ENCODE results near the gene UGT1A3.

UGT1A3 gene

GRCh38 chr2:233798335-233799086 lies 69.7 kb downstream of the UGT1A3 start:
- H3K27ac ChIP-seq (ENCODE audit: low read depth, low read length), result no peak overlapping the region
- no peaks in the 10 kb centered on the region for H3K9me3 ChIP-seq (ENCODE audit: control insufficient read depth, insufficient read depth, low read depth, low read length)
- H3K4me3 ChIP-seq (ENCODE audit: low read depth, low read length), result no peak overlapping the region
- no peak overlapping the region for H3K9ac ChIP-seq (ENCODE audit: low read length)
- H3K4me1 ChIP-seq (ENCODE audit: control insufficient read depth, insufficient read depth, low read length), result no peaks in the 10 kb centered on the region
- H3K27me3 ChIP-seq (ENCODE audit: control insufficient read depth, insufficient read depth, low read length), result 0 out of 2 replicates have a peak, but pooled peaks cover 2% of the 10 kb centered on the region
- no peaks in the 10 kb centered on the region for H3K36me3 ChIP-seq (ENCODE audit: control insufficient read depth, insufficient read depth, low read length)

GRCh38 chr2:233799087-233799665 lies 70.3 kb downstream of the UGT1A3 start:
- Histone ChIP-seq H3K9me3 (ENCODE audit: control insufficient read depth, insufficient read depth, low read depth, low read length) (no peaks in the 10 kb centered on the region), H3K27me3 (ENCODE audit: control insufficient read depth, insufficient read depth, low read length) (0 out of 2 replicates have a peak, but pooled peaks cover 2% of the 10 kb centered on the region), H3K27ac (ENCODE audit: low read depth, low read length) (no peak overlapping the region), H3K9ac (ENCODE audit: low read length) (no peak overlapping the region), H3K4me1 (ENCODE audit: control insufficient read depth, insufficient read depth, low read length) (no peaks in the 10 kb centered on the region), H3K4me3 (ENCODE audit: low read depth, low read length) (no peak overlapping the region), H3K36me3 (ENCODE audit: control insufficient read depth, insufficient read depth, low read length) (no peaks in the 10 kb centered on the region)

DNA sequence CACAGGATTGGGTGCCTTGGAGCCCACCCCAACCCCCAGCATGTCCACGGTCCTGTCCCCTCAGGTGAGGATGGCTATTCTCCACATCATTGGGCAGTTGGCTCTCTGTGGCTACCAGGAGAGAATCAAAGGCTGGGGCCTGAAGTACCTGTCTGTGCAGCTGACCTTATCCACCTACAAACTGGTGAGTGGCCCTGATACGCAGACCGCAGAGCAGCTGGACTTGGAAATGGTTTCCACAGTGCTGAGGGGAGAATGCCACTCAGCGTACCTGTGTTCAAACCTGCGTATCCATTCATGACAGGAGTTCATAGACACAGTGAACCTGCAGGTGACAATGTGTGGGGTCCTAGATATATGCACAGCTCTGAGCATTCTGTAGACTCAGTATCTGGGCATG lies 70.9 kb downstream of the UGT1A3 start:
- H3K9me3 ChIP-seq (ENCODE audit: control insufficient read depth, insufficient read depth, low read depth, low read length), result no peaks in the 10 kb centered on the region
- H3K27ac ChIP-seq (ENCODE audit: low read depth, low read length), result no peak overlapping the region
- H3K27me3 ChIP-seq (ENCODE audit: control insufficient read depth, insufficient read depth, low read length), result 0 out of 2 replicates have a peak, but pooled peaks cover 2% of the 10 kb centered on the region
- H3K4me1 ChIP-seq (ENCODE audit: control insufficient read depth, insufficient read depth, low read length), result no peaks in the 10 kb centered on the region
- H3K9ac ChIP-seq (ENCODE audit: low read length), result no peak overlapping the region
- H3K36me3 ChIP-seq (ENCODE audit: control insufficient read depth, insufficient read depth, low read length), result no peaks in the 10 kb centered on the region
- H3K4me3 ChIP-seq (ENCODE audit: low read depth, low read length), result no peak overlapping the region

DNA sequence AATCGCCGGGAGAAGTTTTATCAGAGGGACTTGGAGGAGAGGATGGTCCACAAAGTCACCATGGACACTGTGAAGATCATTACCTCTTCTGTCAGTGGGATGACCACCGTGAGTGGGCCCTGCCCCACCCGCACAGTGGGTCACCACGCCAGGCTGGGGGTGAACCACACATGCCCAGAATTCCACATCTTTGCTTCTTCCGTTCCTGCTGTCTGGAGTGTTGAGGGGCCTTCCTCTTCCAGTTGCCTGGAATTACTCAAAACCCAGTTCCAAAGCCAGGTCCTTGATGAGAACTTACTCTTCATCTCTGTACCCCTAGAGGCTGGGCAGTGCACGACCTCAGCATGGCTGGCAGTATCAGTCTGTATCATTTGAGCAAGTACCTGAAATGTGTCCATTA lies 71.4 kb downstream of the UGT1A3 start:
- no peaks in the 10 kb centered on the region for H3K9me3 ChIP-seq (ENCODE audit: control insufficient read depth, insufficient read depth, low read depth, low read length)
- H3K9ac ChIP-seq (ENCODE audit: low read length), result no peak overlapping the region
- no peak overlapping the region for H3K27ac ChIP-seq (ENCODE audit: low read depth, low read length)
- no peaks in the 10 kb centered on the region for H3K36me3 ChIP-seq (ENCODE audit: control insufficient read depth, insufficient read depth, low read length)
- no peak overlapping the region for H3K4me3 ChIP-seq (ENCODE audit: low read depth, low read length)
- H3K27me3 ChIP-seq (ENCODE audit: control insufficient read depth, insufficient read depth, low read length), result 0 out of 2 replicates have a peak, but pooled peaks cover 2% of the 10 kb centered on the region
- no peaks in the 10 kb centered on the region for H3K4me1 ChIP-seq (ENCODE audit: control insufficient read depth, insufficient read depth, low read length)

GRCh38 chr2:233801357-233802131 lies 72.7 kb downstream of the UGT1A3 start:
- Histone ChIP-seq H3K27me3 (ENCODE audit: control insufficient read depth, insufficient read depth, low read length) (0 out of 2 replicates have a peak, but pooled peaks cover 2% of the 10 kb centered on the region), H3K9ac (ENCODE audit: low read length) (no peak overlapping the region), H3K36me3 (ENCODE audit: control insufficient read depth, insufficient read depth, low read length) (no peaks in the 10 kb centered on the region), H3K9me3 (ENCODE audit: control insufficient read depth, insufficient read depth, low read depth, low read length) (no peaks in the 10 kb centered on the region), H3K4me3 (ENCODE audit: low read depth, low read length) (no peak overlapping the region), H3K4me1 (ENCODE audit: control insufficient read depth, insufficient read depth, low read length) (no peaks in the 10 kb centered on the region), H3K27ac (ENCODE audit: low read depth, low read length) (no peak overlapping the region)

DNA sequence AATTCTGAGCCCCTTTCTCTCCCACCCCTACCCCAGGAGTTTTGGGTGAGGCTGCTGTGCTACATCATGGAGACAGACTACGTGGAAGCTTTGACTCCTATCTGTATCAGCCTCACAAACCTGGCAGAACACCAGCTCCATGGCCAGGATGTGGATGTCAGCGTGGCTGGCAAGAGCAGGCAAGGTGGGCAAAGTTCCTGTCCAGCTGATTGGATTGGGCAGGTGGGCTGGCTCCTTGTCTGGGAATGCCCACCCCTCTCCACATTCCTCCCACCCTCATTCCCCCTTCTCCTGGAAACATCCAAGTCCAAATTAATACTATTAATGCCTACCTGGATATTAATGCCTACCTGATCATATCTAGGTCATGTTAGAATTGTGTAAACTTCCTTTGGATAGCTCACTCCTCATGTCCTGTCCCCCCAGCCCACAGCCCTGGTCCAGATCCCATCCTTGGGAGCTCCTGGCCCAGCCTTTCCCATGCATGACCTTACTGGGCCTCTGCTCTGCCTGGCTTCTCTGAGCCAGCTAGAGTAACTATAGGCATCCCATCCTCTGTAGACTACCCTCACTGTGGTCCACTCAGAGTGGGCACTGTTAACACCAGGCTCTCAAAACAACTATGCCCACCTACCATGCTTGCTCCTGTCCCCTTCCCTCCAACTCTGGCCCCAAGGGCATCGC lies 73.4 kb downstream of the UGT1A3 start:
- 0 out of 2 replicates have a peak, but pooled peaks cover 2% of the 10 kb centered on the region for H3K27me3 ChIP-seq (ENCODE audit: control insufficient read depth, insufficient read depth, low read length)
- H3K4me1 ChIP-seq (ENCODE audit: control insufficient read depth, insufficient read depth, low read length), result no peaks in the 10 kb centered on the region
- no peaks in the 10 kb centered on the region for H3K9me3 ChIP-seq (ENCODE audit: control insufficient read depth, insufficient read depth, low read depth, low read length)
- H3K9ac ChIP-seq (ENCODE audit: low read length), result no peak overlapping the region
- no peak overlapping the region for H3K4me3 ChIP-seq (ENCODE audit: low read depth, low read length)
- no peaks in the 10 kb centered on the region for H3K36me3 ChIP-seq (ENCODE audit: control insufficient read depth, insufficient read depth, low read length)
- H3K27ac ChIP-seq (ENCODE audit: low read depth, low read length), result no peak overlapping the region

GRCh38 chr2:233803292-233803911 lies 74.6 kb downstream of the UGT1A3 start:
- Histone ChIP-seq H3K36me3 (ENCODE audit: control insufficient read depth, insufficient read depth, low read length) (no peaks in the 10 kb centered on the region), H3K9me3 (ENCODE audit: control insufficient read depth, insufficient read depth, low read depth, low read length) (no peaks in the 10 kb centered on the region), H3K27me3 (ENCODE audit: control insufficient read depth, insufficient read depth, low read length) (0 out of 2 replicates have a peak, but pooled peaks cover 2% of the 10 kb centered on the region), H3K4me3 (ENCODE audit: low read depth, low read length) (no peak overlapping the region), H3K4me1 (ENCODE audit: control insufficient read depth, insufficient read depth, low read length) (no peaks in the 10 kb centered on the region), H3K27ac (ENCODE audit: low read depth, low read length) (no peak overlapping the region), H3K9ac (ENCODE audit: low read length) (no peak overlapping the region)

DNA sequence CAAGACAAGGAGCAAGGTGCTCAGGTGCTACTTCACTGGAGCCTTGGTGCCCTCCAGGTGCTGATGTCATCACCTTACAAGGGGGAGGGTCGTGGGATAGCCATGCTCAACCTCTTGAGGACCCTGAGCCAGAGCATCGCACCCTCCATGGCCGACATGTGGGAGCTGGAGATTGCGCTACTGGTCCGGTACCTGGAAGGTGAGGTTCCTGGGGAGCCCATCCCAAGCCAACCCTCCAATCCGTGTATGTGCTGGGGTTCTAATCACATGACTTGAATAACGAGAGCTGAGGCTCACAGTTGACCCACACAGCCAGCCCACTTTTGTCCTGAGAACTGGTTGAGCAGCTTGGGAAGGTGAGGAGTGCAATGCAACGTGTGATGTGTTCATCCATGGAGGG lies 75.2 kb downstream of the UGT1A3 start:
- no peak overlapping the region for H3K27ac ChIP-seq (ENCODE audit: low read depth, low read length)
- no peak overlapping the region for H3K4me3 ChIP-seq (ENCODE audit: low read depth, low read length)
- H3K27me3 ChIP-seq (ENCODE audit: control insufficient read depth, insufficient read depth, low read length), result 0 out of 2 replicates have a peak, but pooled peaks cover 2% of the 10 kb centered on the region
- no peak overlapping the region for H3K9ac ChIP-seq (ENCODE audit: low read length)
- no peaks in the 10 kb centered on the region for H3K36me3 ChIP-seq (ENCODE audit: control insufficient read depth, insufficient read depth, low read length)
- H3K4me1 ChIP-seq (ENCODE audit: control insufficient read depth, insufficient read depth, low read length), result no peaks in the 10 kb centered on the region
- no peaks in the 10 kb centered on the region for H3K9me3 ChIP-seq (ENCODE audit: control insufficient read depth, insufficient read depth, low read depth, low read length)

DNA sequence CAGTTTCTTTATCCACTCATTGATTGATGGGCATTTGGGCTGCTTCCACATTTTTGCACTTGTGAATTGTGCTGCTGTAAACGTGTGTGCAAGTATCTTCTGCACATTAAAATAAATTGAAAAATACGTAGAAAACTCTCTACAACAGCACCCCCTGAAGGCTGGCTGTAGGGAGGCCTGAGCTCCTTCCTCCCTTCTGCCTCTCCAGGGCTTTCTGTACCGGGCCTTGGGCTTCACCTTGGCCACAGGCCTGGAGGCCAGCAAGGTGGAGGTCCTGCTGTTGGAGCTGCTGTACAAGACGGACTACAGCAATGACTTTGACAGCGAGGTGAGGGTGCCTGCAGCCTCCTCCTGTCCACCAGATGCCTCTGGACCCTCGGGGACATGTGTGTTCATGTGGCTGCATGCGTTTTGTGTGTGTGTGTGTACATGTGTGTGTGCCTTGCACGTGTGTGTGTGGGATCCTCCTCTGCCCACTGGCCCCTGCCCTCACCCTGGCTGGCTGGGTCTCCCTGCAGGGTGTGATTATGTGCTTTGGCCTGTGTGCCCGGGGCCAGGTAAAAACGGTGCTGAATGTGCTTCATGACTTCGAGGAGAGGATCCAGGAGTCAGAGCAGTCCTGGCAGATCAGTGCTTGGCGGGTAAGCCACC lies 78.5 kb downstream of the UGT1A3 start:
- H3K27me3 ChIP-seq (ENCODE audit: control insufficient read depth, insufficient read depth, low read length), result 0 out of 2 replicates have a peak, but pooled peaks cover 2% of the 10 kb centered on the region
- H3K4me3 ChIP-seq (ENCODE audit: low read depth, low read length), result no peak overlapping the region
- H3K4me1 ChIP-seq (ENCODE audit: control insufficient read depth, insufficient read depth, low read length), result no peaks in the 10 kb centered on the region
- H3K9me3 ChIP-seq (ENCODE audit: control insufficient read depth, insufficient read depth, low read depth, low read length), result no peaks in the 10 kb centered on the region
- no peaks in the 10 kb centered on the region for H3K36me3 ChIP-seq (ENCODE audit: control insufficient read depth, insufficient read depth, low read length)
- H3K9ac ChIP-seq (ENCODE audit: low read length), result no peak overlapping the region
- H3K27ac ChIP-seq (ENCODE audit: low read depth, low read length), result no peak overlapping the region
